ENCODE results near the gene SPOP.

Gene SPOP

GRCh38 chr17:49603720-49604119 lies 74.2 kb downstream of the SPOP start:
- H3K4me3 ChIP-seq (ENCODE audit: low read length), result no peak overlapping the region
- peak; percentile 22 for DNase-seq (ENCODE audit: low read depth)
- TF ChIP-seq, protein P1, sequence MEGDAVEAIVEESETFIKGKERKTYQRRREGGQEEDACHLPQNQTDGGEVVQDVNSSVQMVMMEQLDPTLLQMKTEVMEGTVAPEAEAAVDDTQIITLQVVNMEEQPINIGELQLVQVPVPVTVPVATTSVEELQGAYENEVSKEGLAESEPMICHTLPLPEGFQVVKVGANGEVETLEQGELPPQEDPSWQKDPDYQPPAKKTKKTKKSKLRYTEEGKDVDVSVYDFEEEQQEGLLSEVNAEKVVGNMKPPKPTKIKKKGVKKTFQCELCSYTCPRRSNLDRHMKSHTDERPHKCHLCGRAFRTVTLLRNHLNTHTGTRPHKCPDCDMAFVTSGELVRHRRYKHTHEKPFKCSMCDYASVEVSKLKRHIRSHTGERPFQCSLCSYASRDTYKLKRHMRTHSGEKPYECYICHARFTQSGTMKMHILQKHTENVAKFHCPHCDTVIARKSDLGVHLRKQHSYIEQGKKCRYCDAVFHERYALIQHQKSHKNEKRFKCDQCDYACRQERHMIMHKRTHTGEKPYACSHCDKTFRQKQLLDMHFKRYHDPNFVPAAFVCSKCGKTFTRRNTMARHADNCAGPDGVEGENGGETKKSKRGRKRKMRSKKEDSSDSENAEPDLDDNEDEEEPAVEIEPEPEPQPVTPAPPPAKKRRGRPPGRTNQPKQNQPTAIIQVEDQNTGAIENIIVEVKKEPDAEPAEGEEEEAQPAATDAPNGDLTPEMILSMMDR (conservative IDR thresholded peaks at IDR 0.05; ENCODE audit: low read length), result peak; percentile 34

GRCh38 chr17:49603238-49603637 lies 74.7 kb downstream of the SPOP start:
- TF ChIP-seq, protein P1 (conservative IDR thresholded peaks at IDR 0.05; ENCODE audit: low read length), result no peak
- DNase-seq (ENCODE audit: low read depth), result peak; percentile 51
- H3K4me3 ChIP-seq (ENCODE audit: low read length), result no peak overlapping the region

GRCh38 chr17:49602783-49603182 lies 75.1 kb downstream of the SPOP start:
- no peak for DNase-seq (ENCODE audit: low read depth)
- TF ChIP-seq, protein P1 (conservative IDR thresholded peaks at IDR 0.05; ENCODE audit: low read length), result no peak
- H3K4me3 ChIP-seq (ENCODE audit: low read length), result no peak overlapping the region

- H3K4me3 ChIP-seq (ENCODE audit: low read length), result no peak overlapping the region
- no peak for DNase-seq (ENCODE audit: low read depth)
- TF ChIP-seq, protein P1 (conservative IDR thresholded peaks at IDR 0.05; ENCODE audit: low read length), result no peak
Observed at GRCh38 chr17:49600949-49601348, 76.9 kb downstream of the SPOP start.

GRCh38 chr17:49598918-49599317 lies 79.0 kb downstream of the SPOP start:
- DNase-seq (ENCODE audit: low read depth), result no peak
- TF ChIP-seq, protein P1 (conservative IDR thresholded peaks at IDR 0.05; ENCODE audit: low read length), result no peak
- H3K4me3 ChIP-seq (ENCODE audit: low read length), result no peak overlapping the region

- TF ChIP-seq, protein P1 (conservative IDR thresholded peaks at IDR 0.05; ENCODE audit: low read length), result no peak
- H3K4me3 ChIP-seq (ENCODE audit: low read length), result no peak overlapping the region
- DNase-seq (ENCODE audit: low read depth), result peak; percentile 39
Observed at GRCh38 chr17:49597928-49598655, 79.8 kb downstream of the SPOP start.

DNA sequence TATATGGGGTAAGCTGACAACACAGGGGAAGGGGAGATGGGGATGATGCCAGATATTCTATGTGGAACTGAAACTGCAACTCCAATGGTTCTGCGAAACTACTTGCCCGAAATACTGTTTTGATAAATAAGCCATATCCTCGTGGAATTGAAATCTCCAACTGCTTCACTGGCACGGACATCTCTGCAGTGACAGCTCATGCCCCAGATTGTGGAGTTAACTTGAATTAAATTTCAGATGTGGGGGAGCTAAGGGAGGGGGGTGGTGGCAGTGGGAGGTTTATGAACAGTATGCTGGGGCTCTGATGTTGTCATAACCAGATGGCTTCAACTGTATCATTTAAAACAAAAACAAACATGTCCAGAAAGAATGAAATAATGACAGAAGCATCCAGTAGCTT lies 80.5 kb downstream of the SPOP start:
- no peak for DNase-seq (ENCODE audit: low read depth)
- TF ChIP-seq, protein P1 (conservative IDR thresholded peaks at IDR 0.05; ENCODE audit: low read length), result no peak

More for the DNA sequence above, 80.5 kb downstream of the SPOP start:
- H3K4me3 ChIP-seq (ENCODE audit: low read length), result no peak overlapping the region

Data from AG10803 (cell line).